Sigmoid colon (tissue), 4 donors: Measurements from ENCODE around the gene UPK3B.
"Not testable (repeated sequence)": the region's sequence is repeated elsewhere in the genome, so short reads cannot be mapped to it uniquely, and the experiment has no call there.

Experiments used
- CTCF ChIP-seq, 4 experiments: fragments of 450-650 bp in 3 of 4; fragments of 200-600 bp in 1 of 4; IDR thresholded peaks; one replicate each; pipeline ENCODE4 v1.5.1; 2016 to 2019; ENCODE audit warnings: antibody characterized with exemption in 4 of 4, mild to moderate bottlenecking in 3 of 4, moderate library complexity in 2 of 4
- POLR2A ChIP-seq, 2 donors: fragments of 450-650 bp; IDR thresholded peaks; one replicate each; pipeline ENCODE4 v1.6.1; 2016; ENCODE audit warnings: antibody characterized with exemption in 2 of 2, mild to moderate bottlenecking in 2 of 2, moderate library complexity in 2 of 2
- POLR2AphosphoS5 ChIP-seq, 4 donors: sonication (generic); formaldehyde crosslinking; IDR thresholded peaks; one replicate each; pipeline ENCODE4 v1.6.1; 2017; ENCODE audit warnings: antibody characterized with exemption in 4 of 4

- not testable (repeated sequence) for TF ChIP-seq CTCF, POLR2A, POLR2AphosphoS5 (IDR thresholded peaks at IDR 0.05)
Measured at GRCh38 chr7:76462271-76462882, 48.0 kb upstream of the UPK3B start.
